ENCODE measurements around the gene DYNC2LI1.

Gene DYNC2LI1

GRCh38 chr2:43819491-43820163 lies 45.8 kb downstream of the DYNC2LI1 start:
- no peak for DNase-seq

- DNase-seq, result no peak
Measured at GRCh38 chr2:43822839-43823238, 49.0 kb downstream of the DYNC2LI1 start.

GRCh38 chr2:43823751-43824150 lies 49.9 kb downstream of the DYNC2LI1 start:
- no peak for DNase-seq

DNA sequence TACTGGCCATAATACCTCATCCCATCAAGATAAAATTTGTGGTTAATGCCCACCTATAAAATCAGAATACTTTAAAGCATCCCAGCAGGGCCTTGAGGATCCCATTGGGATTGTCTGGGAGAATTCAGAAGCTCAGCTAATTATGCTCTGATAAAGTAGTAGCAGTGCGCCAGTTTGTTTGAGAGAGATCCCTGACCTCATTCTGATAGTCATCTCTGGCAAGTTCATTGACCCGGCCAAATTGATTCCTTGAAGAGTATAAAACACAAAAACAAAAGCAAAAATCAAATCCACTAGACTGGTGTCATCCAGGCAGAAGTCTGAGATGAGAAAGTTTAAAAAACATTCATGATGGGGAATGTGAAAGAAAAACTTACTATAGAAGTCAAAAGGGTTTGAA lies 50.7 kb downstream of the DYNC2LI1 start:
- DNase-seq, result no peak

DNA sequence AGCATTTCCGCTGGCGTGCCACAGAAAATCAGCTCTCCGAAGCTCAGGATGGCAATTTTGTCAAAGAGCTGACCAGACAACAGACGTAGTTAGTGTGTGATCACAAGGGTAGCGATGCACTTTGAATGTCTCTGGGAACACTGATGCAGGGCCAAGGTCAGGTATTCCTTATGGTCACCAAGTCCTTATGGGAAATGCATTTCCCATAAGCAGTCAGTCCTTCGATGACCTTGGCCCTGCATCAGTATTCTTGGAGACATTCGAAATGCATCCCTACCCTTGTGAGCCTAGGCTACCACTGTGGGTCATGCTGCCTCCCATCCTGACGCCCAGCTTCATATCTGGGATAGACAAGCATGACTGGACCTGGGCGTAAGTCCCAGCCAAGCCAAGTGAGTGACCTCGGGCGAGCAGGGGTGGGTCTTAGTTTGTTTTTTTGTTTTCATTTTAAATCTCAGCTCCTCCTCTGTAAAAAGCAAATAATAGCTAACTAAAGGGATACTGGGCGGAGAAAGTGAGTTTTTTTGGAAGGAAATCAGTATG lies 51.2 kb downstream of the DYNC2LI1 start:
- no peak for DNase-seq

- no peak for DNase-seq
Measured at GRCh38 chr2:43825841-43826240, 52.0 kb downstream of the DYNC2LI1 start.

GRCh38 chr2:43826305-43827250 lies 52.7 kb downstream of the DYNC2LI1 start:
- DNase-seq, result no peak

DNA sequence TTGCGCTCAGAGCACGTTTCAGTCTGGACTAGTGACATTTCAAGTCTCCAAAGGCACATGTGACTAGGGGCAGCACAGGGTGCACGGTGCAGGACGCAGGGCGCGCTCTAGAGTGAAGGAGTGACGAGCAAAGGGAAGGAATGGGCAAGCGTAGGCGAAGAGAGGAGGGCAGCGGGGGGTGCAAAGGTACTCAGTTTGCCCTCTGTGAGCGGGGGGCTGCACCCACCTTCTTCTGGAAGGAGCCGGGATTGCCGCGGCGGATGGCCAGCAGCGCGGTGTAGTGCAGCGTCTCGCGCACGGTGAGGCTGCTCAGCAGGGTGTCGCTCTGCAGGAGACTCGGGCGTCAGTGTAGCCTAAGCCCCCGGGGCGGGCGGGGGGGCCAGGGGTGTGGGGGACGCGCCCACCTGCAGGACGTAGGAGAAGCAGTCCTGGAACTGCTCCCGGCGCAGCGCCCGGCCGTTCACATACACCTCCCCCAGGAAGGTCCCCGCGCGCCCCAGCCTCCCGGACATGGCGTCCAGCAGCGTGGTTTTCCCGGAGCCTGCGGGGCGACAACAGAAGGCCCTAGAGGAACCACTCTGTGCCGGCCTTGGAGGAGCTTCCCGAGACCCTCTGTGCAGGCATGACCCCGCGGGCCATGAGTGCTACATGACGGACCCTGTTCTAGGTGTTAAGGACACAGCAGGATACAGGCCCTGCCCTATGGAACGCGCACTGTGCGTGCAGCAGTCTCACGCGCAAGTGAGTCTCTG lies 57.9 kb downstream of the DYNC2LI1 start:
- no peak for DNase-seq

DNA sequence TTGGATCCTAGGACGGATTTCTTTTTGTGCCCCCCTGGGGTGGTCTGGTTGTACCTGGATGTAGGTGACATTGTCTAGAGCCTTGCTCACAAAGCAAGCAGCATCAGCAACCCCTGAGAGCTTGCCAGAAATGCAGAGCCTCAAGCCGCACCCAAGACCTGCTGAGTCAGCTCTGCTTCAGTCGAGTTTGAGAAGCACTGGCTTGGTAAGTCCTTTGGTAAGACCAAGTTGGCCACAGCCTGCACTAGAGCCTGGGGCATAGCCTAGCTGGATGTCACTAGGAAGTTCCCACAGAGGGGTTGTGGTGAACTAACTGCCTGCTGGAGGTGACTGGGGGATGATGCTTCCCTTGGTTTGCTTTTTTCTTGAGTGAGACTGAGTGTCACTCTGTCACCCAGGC lies 58.6 kb downstream of the DYNC2LI1 start:
- DNase-seq, result no peak

- no peak for DNase-seq
Measured at GRCh38 chr2:43837033-43837432, 63.2 kb downstream of the DYNC2LI1 start.

DNA sequence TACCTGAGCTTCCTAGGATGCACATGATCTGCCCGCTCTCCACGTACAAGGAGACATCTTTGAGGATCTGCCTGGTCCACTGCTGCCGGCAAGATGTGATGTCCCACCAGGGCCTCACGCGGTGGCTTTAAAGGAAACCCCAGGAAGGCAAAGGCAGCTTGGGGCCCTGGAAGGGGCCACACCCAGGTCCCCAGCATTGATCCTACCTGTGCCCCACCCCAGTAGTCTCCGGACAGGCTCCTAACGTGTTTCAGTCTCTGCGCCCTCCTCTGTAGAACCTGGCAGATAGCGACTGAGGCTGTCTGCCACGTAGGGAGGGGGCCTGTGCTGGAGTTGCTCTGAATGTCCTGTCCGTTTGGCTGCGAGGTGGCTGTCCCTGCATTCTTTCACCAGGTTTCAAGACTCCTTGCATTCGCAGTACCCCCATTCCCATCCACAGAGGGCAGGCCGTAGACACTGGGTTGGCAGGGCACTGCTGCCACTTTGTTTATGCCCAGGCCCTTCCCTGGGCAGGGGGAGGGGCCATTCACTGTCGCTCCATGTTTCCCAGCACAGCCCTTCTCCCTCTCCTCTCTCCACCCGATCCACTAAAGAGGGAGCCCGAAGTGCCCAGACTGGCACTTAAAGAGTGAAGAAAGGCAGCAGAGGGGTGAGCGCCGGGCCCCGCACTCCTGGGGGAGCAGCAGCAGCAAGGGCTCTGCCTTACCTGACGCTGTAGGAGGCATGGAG lies 64.2 kb downstream of the DYNC2LI1 start:
- no peak for DNase-seq

GRCh38 chr2:43838560-43839267 lies 64.9 kb downstream of the DYNC2LI1 start, which contains the start of the genes ABCG5 and ABCG8:
ABCG5 (minus strand) TSS chr2:43838839; CDS start chr2:43838679, 160 bp downstream.
ABCG8 (plus strand) TSS chr2:43838971; CDS start chr2:43839054, 83 bp downstream.
- DNase-seq, result no peak

GRCh38 chr2:43839776-43840564 lies 66.1 kb downstream of the DYNC2LI1 start:
- DNase-seq, result no peak

DNA sequence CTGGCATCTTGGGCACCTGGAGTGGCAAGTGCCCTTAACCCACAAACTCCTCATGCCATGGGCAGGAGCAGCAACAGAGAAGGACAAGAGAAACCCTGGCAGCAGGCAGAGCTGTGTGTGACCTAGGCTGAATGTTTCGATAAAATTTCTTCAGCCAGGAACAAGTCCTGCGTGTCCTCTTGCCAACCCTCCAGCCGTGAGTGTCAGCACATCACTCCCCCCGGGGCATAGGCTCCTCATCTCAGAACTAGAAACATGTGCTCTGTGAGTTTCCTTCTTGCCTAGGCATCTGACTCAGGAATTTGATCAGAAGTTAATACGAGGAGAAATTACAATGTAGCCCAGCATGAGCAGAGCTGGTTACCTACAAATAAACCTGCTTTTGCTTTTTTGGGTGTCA lies 67.1 kb downstream of the DYNC2LI1 start:
- DNase-seq, result no peak

DNA sequence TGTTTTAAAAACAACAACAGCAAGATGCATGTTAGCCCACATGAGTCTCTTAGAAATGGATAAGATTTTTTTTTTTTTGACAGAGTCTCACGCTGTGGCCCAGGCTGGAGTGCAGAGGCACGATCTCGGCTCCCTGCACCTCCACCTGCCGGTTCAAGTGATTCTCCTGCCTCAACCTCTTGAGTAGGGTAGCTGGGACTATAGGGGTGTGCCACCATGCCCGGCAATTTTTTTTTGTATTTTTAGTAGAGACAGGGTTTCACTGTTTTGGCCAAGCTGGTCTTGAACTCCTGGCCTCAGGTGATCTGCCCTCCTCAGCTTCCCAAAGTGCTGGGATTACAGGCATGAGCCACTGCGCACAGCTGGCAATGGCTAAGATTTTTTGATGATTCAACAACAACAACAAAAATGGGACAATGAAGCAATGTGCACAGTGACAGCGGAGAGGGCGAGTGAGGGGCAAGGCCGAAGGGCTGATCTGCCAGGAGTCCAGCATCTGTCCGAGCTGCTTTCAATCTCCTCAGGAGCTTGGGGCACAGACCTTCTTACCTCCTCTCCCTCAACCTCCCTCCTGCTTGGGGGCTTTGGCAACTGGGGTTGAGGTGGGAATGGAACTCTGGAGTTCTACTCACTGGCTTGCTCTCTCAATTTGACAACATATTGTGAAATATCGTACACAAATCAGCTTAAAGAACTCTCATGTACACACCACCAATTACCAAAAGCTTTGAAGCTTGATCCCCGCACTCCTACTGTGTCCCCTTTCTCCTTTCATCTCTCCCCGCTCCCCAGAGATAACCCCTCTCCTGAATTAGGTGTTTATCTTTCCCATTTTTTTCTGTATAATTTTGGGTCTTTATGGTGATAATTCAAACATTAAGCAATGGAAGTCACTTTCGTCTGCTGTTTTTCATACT lies 68.4 kb downstream of the DYNC2LI1 start:
- no peak for DNase-seq

DNA sequence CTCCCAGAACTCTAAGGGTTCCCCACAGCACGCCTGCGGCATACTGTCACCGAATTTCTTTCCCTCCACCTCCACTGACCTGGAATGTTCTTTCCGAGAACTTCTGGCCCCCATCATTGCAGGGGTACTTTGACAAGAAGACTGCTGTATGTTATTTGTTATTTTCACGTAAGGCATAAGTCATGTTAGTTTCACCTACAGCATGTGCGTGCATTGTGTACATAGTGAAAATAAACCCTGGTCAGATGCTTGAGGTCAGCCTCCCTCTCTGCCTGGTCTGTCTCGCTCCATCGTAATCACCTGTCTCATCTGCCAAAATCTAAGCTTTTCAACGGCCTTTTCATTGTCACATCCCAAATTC lies 69.0 kb downstream of the DYNC2LI1 start:
- no peak for DNase-seq

DNA sequence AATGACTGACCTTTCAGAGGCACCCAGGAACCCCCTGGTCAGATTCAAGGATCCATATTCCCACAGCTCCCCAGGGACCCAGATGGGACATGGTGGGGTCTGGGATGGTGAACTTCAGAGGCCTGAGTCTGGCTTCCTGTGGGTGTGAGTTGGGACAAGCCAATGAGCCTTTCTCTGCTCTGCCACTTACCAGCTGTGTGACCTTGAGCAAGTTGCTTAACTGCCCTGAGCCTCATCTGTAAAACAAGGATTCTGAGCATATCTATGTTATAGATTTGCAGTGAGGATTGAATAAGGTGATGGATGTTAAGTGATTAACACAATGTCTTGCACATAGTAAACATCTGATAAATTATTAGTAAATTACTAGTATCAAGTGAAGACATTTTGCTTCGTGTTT lies 71.3 kb downstream of the DYNC2LI1 start:
- no peak for DNase-seq

DNA sequence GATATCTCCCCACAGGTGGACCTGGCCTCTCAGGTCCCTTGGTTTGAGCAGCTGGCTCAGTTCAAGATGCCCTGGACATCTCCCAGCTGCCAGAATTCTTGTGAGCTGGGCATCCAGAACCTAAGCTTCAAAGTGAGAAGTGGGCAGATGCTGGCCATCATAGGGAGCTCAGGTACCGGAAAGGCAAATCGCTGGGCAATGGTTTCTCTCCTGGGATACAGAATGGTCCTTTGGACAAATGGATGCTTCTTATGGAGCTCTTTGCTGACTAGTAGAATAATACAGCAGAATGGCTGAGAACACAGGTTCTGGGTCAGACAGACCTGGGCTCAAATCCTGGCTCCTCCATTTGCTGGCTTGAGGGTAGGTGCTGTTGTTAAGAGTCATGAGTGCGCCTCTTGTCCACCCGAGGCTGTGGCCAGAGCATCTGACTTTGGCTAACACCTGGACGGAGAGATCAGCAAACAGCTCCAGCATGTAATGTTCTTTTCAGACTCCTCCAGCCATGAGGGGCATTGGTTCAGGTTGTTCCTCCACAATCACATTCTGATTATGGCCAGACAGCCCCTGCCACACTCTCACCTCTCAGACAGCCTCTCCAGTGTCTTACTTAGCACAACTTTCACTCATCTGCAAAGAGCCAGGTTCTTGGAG lies 72.4 kb downstream of the DYNC2LI1 start:
- no peak for DNase-seq

DNA sequence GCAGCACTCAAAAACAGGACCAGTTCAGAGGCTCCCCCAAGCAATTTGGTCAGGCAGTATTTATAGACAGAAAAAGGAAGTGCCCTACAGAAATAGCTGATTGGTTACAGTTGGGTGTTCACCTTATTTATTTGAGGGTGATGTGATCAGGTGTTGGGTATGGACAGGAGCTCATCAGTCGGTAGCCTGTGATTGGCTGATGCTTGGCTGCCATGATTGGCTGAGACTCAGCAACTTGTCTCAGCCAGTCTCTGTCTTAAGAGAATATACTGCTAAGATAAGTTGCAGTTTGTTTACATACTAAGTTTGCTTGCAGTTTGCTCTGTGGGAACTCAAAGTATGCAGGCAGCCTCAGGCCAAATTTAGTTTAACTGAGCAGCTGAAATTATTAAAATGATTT lies 74.4 kb downstream of the DYNC2LI1 start:
- DNase-seq, result no peak
